TTC549 (cell line): ENCODE results near the gene NPHS2.

ENCODE experiments used
- FAIRE-seq: peaks from 2 replicates; lab custom pipeline; 2012; peaks lifted over from hg19 to GRCh38; lab: Jason Lieb, UNC

NPHS2 gene

DNA sequence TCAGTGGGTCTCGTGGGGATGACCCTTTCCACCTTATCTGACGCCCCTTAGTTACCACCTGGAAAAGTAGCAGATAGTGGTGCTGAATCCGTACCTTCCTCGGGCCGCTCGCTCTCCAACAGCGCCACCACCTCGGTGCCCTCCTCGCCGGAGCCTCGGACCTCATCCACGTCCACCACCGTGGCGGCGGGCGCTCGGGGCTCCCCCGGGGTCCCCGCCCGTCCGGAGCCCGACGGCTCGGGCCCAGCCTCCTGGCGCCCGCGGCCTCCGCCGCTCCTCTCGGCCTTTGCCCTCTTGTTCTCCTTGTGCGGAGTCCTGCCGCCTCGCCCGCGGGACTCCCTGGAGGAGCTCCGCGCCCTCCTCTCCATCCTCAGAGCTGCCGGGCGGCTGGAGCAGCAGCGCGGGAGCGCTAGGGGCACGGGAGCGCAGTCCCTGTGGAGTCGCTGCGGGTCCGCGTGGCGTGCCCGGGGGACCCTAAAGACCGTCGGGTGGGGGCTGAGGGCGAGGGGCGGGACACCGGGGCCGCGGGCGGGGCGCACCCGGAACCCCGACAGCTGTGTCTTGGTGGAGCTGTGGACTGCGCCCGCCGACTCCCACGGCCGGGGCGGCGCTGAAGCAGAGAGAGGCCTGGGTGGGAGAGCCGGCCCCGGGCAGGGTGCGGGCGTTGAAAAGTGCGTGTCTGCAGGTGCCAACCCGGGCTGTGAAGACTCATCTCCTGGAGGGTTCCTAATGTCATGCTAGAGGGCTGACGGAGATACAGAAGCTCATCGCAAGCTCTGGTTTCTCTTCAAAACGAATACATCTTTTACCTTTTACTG is at the start of gene NPHS2:
Gene NPHS2 (minus strand): TSS at position 452 of the 818 bp plus-strand sequence. CDS start 84 bp downstream, at position 368.
- no peak for FAIRE-seq

DNA sequence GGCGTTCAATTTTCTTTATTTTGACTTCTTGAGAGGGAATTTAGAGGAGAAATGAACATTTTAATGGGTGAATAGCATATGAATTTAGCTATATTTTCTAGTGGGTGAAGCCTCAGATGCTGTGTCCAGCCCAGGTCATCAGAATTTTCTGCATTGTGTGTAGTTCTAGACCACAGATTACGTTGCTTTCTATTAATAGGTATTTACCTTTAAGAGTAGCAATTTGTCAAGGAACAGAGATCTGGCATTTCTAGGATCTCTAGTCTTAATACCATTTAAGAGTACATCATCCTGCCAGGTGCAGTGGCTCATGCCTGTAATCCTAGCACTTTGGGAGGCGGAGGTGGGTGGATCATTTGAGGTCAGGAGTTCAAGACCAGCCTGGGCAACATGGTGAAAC is 36.6 kb upstream of the NPHS2 start:
- FAIRE-seq = no peak

DNA sequence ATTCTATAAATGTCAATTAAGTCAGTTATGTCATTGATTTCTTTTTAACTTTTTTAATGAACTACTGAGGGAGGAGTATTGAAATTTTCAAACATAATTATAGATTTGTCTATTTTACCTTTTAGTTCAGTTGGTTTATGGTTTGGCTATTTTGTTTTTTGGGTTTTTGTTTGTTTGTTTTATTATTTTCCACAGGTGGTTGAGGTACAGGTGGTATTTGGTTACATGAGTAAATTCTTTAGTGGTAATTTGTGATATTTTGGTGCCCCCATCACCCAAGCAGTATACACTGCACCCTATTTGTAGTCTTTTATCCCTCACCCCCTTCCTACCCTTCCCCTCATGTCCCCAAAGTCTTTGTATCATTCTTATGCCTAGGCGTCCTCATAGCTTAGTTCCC is 25.3 kb upstream of the NPHS2 start:
- no peak for FAIRE-seq

DNA sequence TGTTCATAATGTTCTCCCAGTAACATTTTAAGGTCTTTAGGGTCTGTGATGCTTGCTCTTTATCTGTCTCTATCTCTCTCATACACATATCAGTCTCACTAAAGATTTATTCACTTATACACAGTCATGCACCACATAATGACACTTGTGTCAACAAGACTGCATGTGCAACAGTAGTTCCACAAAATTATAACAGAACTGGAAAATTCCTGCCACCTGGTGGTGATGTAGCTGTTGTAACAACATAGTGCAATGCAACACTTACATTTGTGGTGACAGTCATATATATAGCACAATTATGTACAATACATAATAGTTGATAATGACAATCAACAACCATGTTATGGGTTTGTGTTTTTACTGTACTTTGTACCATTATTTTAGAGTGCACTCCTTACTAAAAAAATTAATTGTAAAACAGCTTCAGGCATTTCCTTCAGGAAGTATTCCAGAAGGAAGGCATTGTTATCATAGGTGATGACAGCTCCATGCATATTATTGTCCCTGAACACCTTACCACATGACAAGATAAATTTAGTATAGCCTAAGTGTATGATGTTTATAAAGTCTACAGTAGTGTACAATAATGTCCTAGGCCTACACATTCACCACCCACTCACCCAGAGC is 24.0 kb upstream of the NPHS2 start:
- FAIRE-seq = peak; percentile 96

- peak; percentile 52 for FAIRE-seq
These were observed 22.9 kb upstream of the NPHS2 start for GRCh38 chr1:179598631-179599030.

GRCh38 chr1:179591592-179592580 is 16.1 kb upstream of the NPHS2 start, which contains the start of gene TDRD5:
Gene TDRD5 (plus strand): TSS chr1:179591832. CDS start chr1:179592616, 784 bp downstream.
- no peak for FAIRE-seq

DNA sequence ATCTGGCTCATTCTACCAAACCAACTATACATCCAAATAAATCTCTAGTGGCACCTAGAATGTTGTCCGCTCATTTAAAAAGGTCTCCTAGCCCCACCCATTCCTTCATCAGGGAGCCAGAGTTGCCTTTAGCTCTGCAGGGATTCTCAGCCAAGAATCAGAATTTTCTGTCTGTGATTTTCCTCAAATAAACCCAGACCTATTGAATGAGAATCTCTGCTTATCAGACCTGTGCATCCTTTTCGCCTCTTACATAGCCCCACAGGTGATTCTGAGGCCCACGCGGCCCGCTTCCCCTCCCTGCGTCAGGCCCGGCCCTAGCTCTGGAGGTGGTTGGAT is 15.5 kb upstream of the NPHS2 start:
- no peak for FAIRE-seq

DNA sequence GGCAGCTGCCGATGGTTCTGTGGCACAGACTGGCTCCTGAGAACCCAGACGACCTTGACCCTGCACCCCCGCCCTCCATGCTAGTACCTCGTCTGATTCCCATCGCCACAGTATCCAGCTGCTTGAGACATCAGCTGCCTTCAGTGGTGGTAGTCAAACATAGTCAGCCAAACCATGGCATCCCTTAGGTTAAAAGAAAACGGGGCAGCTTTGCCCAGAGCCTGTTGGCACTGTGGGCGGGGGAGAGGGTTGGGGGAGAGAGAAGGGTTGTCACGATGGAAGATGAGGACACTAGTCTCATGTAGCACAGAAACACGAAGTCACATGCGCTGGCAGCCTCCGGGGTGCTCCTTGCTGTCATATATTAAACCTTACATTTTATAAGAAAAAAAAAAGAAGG is 14.9 kb upstream of the NPHS2 start:
- no peak for FAIRE-seq

DNA sequence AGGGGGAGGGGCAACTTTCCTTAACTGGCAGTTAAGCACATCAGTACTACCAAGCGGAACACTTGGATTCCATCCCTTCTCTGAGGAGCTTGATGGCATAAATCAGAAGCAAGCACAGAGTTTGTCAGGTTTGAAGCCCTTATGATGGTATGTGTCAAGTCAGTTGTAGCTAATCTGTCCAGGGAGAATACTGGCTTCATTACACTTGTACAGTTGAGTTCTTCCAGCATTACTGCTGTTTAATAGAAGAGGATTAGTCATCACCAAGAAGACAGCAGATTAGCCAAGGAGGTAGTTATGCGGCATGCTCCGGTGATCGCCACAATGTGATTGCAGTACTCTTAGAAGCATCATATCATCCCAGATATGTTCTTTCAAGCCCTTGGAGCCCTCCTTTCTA is 13.8 kb upstream of the NPHS2 start:
- FAIRE-seq = no peak

DNA sequence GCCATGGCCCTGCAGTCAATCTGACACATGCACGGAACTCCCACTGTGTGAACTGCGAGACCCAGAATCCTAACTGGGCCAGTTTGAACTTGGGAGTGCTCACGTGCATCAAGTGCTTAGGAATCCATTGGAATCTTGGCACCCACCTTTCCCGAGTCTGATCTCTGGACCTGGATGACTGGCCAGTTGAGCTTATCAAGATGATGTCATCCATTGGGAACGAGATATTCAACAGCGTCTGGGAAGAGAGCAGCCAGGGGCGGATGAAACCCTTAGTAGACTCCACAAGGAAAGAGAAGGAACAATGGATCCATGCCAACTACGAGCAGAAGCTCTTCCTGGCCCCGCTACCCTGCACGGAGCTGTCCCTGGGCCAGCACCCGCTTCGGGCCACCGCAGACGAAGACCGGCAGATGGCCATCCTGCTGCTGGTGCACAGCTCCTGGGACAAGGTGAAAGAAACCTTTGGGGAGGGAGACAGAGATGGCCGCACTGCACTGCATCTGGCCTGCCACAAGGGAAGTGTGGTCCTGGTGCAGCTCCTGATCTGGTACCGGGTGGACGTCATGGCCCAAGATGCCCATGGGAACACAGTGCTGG is 12.8 kb upstream of the NPHS2 start:
- FAIRE-seq = no peak

- no peak for FAIRE-seq
These were observed 11.6 kb upstream of the NPHS2 start for GRCh38 chr1:179587336-179587735.

DNA sequence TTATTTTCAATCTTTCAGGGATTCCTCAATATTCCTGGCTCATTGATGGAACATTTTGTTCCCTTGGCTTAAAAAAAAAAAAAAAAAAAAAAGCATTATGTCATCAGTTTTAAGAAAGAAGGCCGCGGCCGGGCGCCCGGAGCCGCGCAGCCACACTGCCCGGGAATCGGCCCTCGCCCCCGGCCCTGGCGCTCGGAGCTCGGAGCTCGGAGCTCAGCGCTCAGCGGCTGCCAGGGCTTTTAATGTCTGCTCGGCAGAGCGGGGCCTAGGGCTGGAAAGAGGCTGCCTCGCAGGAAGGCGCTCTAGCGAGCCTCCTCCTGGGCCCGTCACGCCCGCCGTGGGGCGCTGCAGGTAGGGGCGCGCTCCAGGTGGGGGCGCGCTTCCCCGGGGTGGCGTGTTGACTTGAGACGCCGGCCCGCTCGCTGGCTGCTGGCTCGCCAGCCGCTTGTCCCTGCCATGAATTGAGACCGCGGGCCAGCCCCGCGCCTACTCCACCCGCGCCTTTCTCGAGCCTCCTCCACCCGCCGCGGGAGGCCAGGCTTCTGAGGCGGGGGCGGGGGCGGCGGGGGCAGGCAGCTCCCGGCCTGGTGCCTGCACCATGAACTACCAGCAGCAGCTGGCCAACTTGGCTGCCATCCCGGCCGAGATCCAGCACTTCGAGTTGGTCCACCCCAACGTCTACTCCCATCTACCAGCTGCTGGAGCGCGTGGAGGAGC is 10.5 kb upstream of the NPHS2 start:
- no peak for FAIRE-seq

- FAIRE-seq = no peak
These were observed 8.1 kb upstream of the NPHS2 start for GRCh38 chr1:179583771-179584320.

DNA sequence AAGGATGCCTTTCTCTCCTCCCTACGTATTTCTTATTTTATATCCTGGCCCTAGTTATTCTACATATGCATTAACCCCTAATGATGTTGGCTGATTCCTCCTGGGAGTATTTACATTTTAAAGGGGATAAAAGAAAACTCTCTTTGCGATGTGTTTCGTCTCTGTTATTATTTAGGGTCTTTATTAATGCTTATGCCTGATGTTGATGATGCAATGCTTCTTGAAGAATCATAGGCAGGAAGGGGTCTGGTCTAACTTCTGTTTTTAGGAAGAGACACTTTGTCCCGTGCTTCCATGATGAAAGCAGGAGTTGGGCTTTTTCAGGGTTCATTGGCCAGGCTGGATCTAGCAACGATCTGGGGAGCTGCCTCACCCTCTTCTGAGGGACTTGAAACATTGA is 761 bp upstream of the NPHS2 start:
- FAIRE-seq = no peak

DNA sequence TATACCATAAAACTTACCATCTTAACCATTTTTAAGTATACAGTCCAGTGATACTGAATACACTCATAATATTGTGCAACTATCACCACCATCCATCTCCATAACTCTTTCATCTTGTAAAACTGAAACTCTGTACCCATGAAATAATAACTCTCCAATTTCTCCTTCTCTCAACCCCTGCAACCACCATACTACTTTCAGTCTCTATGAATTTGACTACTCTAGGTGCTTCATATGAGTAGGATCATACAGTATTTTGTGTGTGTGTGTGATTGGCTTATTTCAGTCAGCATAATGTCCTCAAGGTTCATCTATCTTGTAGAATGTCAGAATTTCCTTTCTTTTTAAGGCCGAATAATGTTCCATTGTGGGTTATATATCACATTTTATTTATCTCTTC is 17.7 kb downstream of the NPHS2 start:
- no peak for FAIRE-seq

DNA sequence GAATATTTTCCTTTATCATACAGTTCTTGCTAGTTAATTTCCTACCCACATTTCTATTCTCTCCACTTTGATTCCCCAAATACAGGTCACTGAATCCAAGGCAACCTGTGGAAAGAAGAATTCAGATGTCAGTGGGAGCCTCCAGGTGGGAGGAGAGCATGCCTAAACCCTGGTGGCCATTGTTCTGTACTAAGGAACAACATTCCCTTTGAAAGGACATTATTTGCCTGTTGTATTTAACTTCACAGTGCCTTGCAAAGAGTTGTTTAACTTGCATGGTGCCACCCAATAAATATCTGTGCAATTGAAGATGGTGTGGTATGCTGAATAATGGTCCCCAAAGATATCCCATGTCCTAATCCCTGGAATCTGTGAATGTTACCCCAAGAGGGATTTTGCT is 21.3 kb downstream of the NPHS2 start:
- no peak for FAIRE-seq

DNA sequence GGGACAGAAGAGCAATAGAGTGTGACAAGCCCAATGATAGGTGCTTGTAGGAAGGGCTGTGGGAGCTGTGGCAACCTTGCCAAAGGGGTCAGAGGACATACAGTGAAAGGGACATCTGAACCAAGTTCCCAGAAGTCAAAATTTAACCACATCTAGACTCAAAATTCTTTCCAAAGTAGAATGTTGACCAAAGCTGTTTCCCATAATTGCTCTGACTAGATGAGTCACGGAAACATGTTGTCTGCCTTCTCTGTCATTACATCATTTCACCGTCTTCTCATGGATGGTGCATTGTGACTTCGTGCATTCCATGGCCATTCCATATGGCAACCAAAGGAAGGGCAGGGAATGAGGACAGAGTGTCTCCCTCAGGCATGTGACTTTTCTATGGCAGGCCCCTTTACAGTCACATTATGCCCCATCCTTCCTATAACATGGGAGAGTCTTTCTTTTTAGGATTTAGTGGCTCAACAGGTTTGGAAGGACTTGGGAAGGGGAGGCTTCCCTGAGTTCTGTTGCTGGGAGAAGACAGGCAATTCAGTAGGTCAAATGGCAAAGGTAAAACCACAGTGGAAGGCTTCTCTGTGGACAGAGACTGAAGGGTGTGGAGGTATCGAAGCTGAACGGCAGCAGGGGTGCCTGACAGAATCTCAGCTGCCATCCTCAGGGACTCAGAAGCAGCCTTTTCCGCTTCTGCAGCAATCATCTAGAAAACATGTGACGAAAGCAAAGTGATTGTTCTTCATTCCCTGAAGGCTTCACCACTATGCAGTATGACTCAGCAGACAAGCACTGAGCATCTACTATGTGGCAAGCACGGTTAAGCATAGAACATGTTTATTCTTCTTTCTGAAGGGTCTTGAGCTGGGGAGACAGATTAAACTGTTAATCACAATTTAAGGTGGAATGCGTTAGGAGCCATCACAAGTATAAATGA is 24.7 kb downstream of the NPHS2 start:
- no peak for FAIRE-seq

- no peak for FAIRE-seq
These were observed 26.4 kb downstream of the NPHS2 start for GRCh38 chr1:179549368-179549700.

DNA sequence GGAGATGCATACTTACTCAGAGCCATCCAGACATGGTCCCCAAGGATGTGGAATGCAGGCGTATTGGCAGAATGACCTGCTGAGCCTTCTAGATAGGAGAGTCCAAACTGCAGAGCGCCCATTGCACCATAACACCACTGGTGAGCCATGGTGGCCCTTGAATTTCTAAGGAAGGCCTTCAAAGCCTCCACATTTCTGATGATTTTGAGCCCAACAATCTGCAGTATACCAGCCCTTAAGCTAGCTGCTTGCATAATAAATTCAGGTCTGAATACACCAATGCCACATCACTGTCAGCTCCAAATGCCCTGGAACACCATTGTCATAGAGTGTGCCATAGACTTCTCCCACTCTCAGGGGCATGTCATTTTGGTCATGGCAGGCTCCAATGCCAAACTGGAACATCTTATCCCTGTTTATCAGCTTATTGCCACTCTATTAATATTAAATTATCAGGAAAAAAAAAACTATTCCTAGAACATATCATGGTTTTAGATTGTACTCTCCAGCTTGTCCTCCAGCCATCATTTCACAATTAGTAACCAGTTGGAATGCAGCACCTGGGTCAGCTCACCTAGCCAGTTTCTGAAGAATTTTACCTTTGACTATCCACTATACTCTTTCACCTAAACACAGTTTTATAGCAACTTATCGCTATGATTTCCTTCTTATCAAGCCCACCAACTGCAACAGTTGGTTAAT is 26.9 kb downstream of the NPHS2 start:
- no peak for FAIRE-seq
